DOHH2 (cell line): Measurements from ENCODE around the gene FSHR.

ENCODE experiments used
- CTCF ChIP-seq: fragments of 200-600 bp; sonication (generic); IDR thresholded peaks from one replicate; pipeline ENCODE4 v1.5.1; 2014; ENCODE audit warnings: antibody characterized with exemption, mild to moderate bottlenecking, low read depth, low read length; ENCODE audit not compliant: poor library complexity, severe bottlenecking
- EZH2phosphoT487 ChIP-seq: fragments of 200-600 bp; sonication (generic); IDR thresholded peaks from 2 replicates; pipeline ENCODE4 v1.6.1; 2017; ENCODE audit warnings: borderline replicate concordance, mild to moderate bottlenecking, antibody characterized with exemption, low read length, moderate library complexity, mixed read lengths

GRCh38 chr2:49067971-49068370 lies 86.3 kb downstream of the FSHR start:
- TF ChIP-seq CTCF (no peak), EZH2phosphoT487 (no peak)
